DOHH2 (cell line): ENCODE results near the gene SIRT1.

Experiments used
- CTCF ChIP-seq: fragments of 200-600 bp; sonication (generic); IDR thresholded peaks from one replicate; pipeline ENCODE4 v1.5.1; 2014; ENCODE audit warnings: antibody characterized with exemption, mild to moderate bottlenecking, low read depth, low read length; ENCODE audit not compliant: poor library complexity, severe bottlenecking
- EZH2phosphoT487 ChIP-seq: fragments of 200-600 bp; sonication (generic); IDR thresholded peaks from 2 replicates; pipeline ENCODE4 v1.6.1; 2017; ENCODE audit warnings: borderline replicate concordance, mild to moderate bottlenecking, antibody characterized with exemption, low read length, moderate library complexity, mixed read lengths

DNA sequence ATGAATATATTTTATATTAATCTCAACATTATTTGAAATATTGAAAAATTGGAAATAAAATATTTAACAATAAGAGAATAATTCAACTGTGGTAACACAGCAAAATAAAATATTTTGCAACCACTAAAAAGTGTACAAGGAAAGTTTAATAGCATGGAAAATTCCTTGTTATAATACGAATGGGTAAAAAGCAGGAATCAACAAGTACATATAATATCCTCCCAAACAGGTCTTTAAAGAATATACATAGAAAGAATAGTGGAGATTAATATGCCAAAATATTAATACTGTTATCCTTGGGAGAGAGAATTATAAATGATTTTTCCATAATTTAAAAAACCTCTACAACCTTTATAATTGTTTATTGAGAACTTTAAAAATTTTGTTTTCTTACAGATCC, 47.5 kb upstream of the SIRT1 start:
- TF ChIP-seq CTCF (no peak), EZH2phosphoT487 (no peak)
